ENCODE results near the gene ZDHHC9.

Gene ZDHHC9

GRCh38 chrX:129785160-129785947 lies 58.3 kb downstream of the ZDHHC9 start:
- FAIRE-seq: no peak

- no peak for FAIRE-seq
Observed at GRCh38 chrX:129784371-129784770, 59.3 kb downstream of the ZDHHC9 start.

GRCh38 chrX:129783291-129783713 lies 60.4 kb downstream of the ZDHHC9 start:
- FAIRE-seq: no peak

GRCh38 chrX:129782706-129783105 lies 61.0 kb downstream of the ZDHHC9 start:
- FAIRE-seq: no peak

- FAIRE-seq: no peak
Observed at GRCh38 chrX:129781680-129782495, 61.8 kb downstream of the ZDHHC9 start.

- no peak for FAIRE-seq
Observed at GRCh38 chrX:129781134-129781672, 62.5 kb downstream of the ZDHHC9 start.

- no peak for FAIRE-seq
Observed at GRCh38 chrX:129780441-129781105, 63.1 kb downstream of the ZDHHC9 start.

GRCh38 chrX:129779747-129780146 lies 63.9 kb downstream of the ZDHHC9 start, which contains the start of gene SASH3:
Gene SASH3 (plus strand): TSS chrX:129779949. CDS start chrX:129780098, 149 bp downstream.
- FAIRE-seq: no peak

- FAIRE-seq: no peak
Observed at GRCh38 chrX:129779086-129779672, 64.5 kb downstream of the ZDHHC9 start.

GRCh38 chrX:129777218-129778030 lies 66.3 kb downstream of the ZDHHC9 start:
- no peak for FAIRE-seq

- FAIRE-seq: no peak
Observed at GRCh38 chrX:129773649-129774458, 69.8 kb downstream of the ZDHHC9 start.

GRCh38 chrX:129772796-129773431 lies 70.8 kb downstream of the ZDHHC9 start:
- FAIRE-seq: no peak

GRCh38 chrX:129771266-129771995 lies 72.3 kb downstream of the ZDHHC9 start:
- no peak for FAIRE-seq

GRCh38 chrX:129769467-129770154 lies 74.1 kb downstream of the ZDHHC9 start:
- no peak for FAIRE-seq

GRCh38 chrX:129768586-129769466 lies 74.9 kb downstream of the ZDHHC9 start:
- no peak for FAIRE-seq

- no peak for FAIRE-seq
Observed at GRCh38 chrX:129768186-129768585, 75.5 kb downstream of the ZDHHC9 start.

GRCh38 chrX:129763666-129764065 lies 80.0 kb downstream of the ZDHHC9 start:
- FAIRE-seq: no peak

GRCh38 chrX:129762448-129762847 lies 81.2 kb downstream of the ZDHHC9 start:
- no peak for FAIRE-seq
